Activated CD8-positive, alpha-beta T cell treated with anti-CD3 and anti-CD28 coated beads for 36 hours (primary cell): ENCODE results near the gene SMARCB1. TPM values are rescaled to one million over a fixed set of nuclear protein-coding genes. Genes with fewer than 3 reads are reported as not detected.

Experiments used
- ATAC-seq: fragments of 200-7000 bp; cut with Tn5 transposase; one replicate; pipeline ENCODE4 v1.10.0; 2021; ENCODE audit warnings: mild to moderate bottlenecking, moderate library complexity
- CTCF ChIA-PET: fragments of 350-600 bp; sonication (Branson Sonifier 250); formaldehyde crosslinking; loops from one replicate; lab custom pipeline; 2021; ENCODE audit warnings: antibody characterized with exemption; lab: Charles Lee
- POLR2A ChIA-PET: fragments of 350-600 bp; sonication (Branson Sonifier 250); formaldehyde crosslinking; loops from one replicate; lab custom pipeline; 2021; ENCODE audit warnings: antibody characterized with exemption; lab: Charles Lee
- DNase-seq: peaks from one replicate; pipeline ENCODE4 v3.0.0-alpha.2; 2020
- H3K27ac Mint-ChIP-seq: one replicate; pipeline ENCODE4 v1.8.0; 2021; ENCODE audit warnings: mild to moderate bottlenecking, mixed read lengths
- H3K27me3 Mint-ChIP-seq: one replicate; pipeline ENCODE4 v1.8.0; 2021; ENCODE audit warnings: mixed read lengths
- H3K36me3 Mint-ChIP-seq: one replicate; pipeline ENCODE4 v1.8.0; 2021; ENCODE audit warnings: low read depth, mixed read lengths
- H3K4me1 Mint-ChIP-seq: one replicate; pipeline ENCODE4 v1.8.0; 2021; ENCODE audit warnings: low read depth, mixed read lengths
- H3K4me3 Mint-ChIP-seq: one replicate; pipeline ENCODE4 v1.8.0; 2021; ENCODE audit warnings: mild to moderate bottlenecking, moderate library complexity, mixed read lengths
- H3K9me3 Mint-ChIP-seq: one replicate; pipeline ENCODE4 v1.8.0; 2021; ENCODE audit warnings: mixed read lengths
- CTCF ChIP-seq: fragments of 200-600 bp; IDR thresholded peaks from one replicate; pipeline ENCODE4 v1.8.0; 2022; ENCODE audit warnings: antibody characterized with exemption, mild to moderate bottlenecking
- intact Hi-C: fragments of 100-400 bp; cut with micrococcal nuclease; formaldehyde crosslinking; loops from one replicate; pipeline ENCODE4 v1.10.0; 2022
- total RNA-seq, 2 experiments: library from RNA; stranded (reverse); gene quantifications; one replicate each; pipeline ENCODE4 v1.2.3, GENCODE V29; 2021

Gene SMARCB1
- total RNA-seq, 2 experiments from 2014 or later: 82.8 to 86.3 TPM

- intact Hi-C loops: no loop called here
- CTCF ChIA-PET: interaction anchor here (2.5 kb wide), 1 partner anchor 22 kb away, joined by 9 read pairs; no protein-coding TSS in a partner anchor
- ATAC-seq (no peak), DNase-seq (no peak)
- peaks cover 2% of the 10 kb centered on the region for H3K4me1 Mint-ChIP-seq
- POLR2A ChIA-PET: no interaction called here
- no peak overlapping the region for H3K27ac Mint-ChIP-seq
- TF ChIP-seq CTCF: no peak
- peaks cover 39% of the 10 kb centered on the region for H3K36me3 Mint-ChIP-seq
- H3K9me3 Mint-ChIP-seq: no peaks in the 10 kb centered on the region
- no peaks in the 10 kb centered on the region for H3K27me3 Mint-ChIP-seq
- H3K4me3 Mint-ChIP-seq: no peak overlapping the region
These were observed 40.7 kb downstream of the SMARCB1 start for GRCh38 chr22:23827351-23827995.

- intact Hi-C loops: no loop called here
- Mint-ChIP-seq H3K4me3 (no peak overlapping the region), H3K4me1 (peaks cover 2% of the 10 kb centered on the region), H3K27ac (no peak overlapping the region), H3K36me3 (peaks cover 26% of the 10 kb centered on the region), H3K9me3 (no peaks in the 10 kb centered on the region), H3K27me3 (no peaks in the 10 kb centered on the region)
- ChIA-PET CTCF (interaction anchor here (0.9 to 2.5 kb wide), 3 partner anchors 9 to 20 kb away, joined by 3 to 9 read pairs (median 3); partner anchors contain the start of gene DERL3), POLR2A (interaction anchor here (0.7 kb wide), 1 partner anchor 9 kb away, joined by 4 read pairs; no protein-coding TSS in a partner anchor)
- DNase-seq (no peak), ATAC-seq (no peak)
- TF ChIP-seq CTCF: no peak
These were observed 42.3 kb downstream of the SMARCB1 start for GRCh38 chr22:23828800-23829680.

- CTCF ChIA-PET: interaction anchor here (0.9 to 2.5 kb wide), 2 partner anchors 8 to 19 kb away, joined by 3 to 9 read pairs; partner anchors contain the start of gene DERL3
- peaks cover 21% of the 10 kb centered on the region for H3K36me3 Mint-ChIP-seq
- no peak for ATAC-seq
- H3K4me3 Mint-ChIP-seq: no peak overlapping the region
- H3K27ac Mint-ChIP-seq: no peak overlapping the region
- no peaks in the 10 kb centered on the region for H3K27me3 Mint-ChIP-seq
- no peak for TF ChIP-seq CTCF
- no peaks in the 10 kb centered on the region for H3K9me3 Mint-ChIP-seq
- POLR2A ChIA-PET: no interaction called here
- peaks cover 2% of the 10 kb centered on the region for H3K4me1 Mint-ChIP-seq
- intact Hi-C loops: no loop called here
- no peak for DNase-seq
These were observed 43.1 kb downstream of the SMARCB1 start for GRCh38 chr22:23829845-23830372.

- ChIA-PET CTCF (no interaction called here), POLR2A (no interaction called here)
- no peak overlapping the region for H3K27ac Mint-ChIP-seq
- DNase-seq (no peak), ATAC-seq (no peak)
- H3K9me3 Mint-ChIP-seq: no peaks in the 10 kb centered on the region
- H3K27me3 Mint-ChIP-seq: no peaks in the 10 kb centered on the region
- TF ChIP-seq CTCF: no peak
- H3K36me3 Mint-ChIP-seq: peaks cover 13% of the 10 kb centered on the region
- H3K4me1 Mint-ChIP-seq: peaks cover 2% of the 10 kb centered on the region
- no peak overlapping the region for H3K4me3 Mint-ChIP-seq
- intact Hi-C loops: no loop called here
These were observed 44.5 kb downstream of the SMARCB1 start for GRCh38 chr22:23831261-23831660.
